HEK293T (cell line): ENCODE data around the gene CACNG5.

Experiments used
- CTCF ChIA-PET: fragments of 350-600 bp; formaldehyde crosslinking; extraction: SDS; loops from one replicate; lab custom pipeline; 2021; ENCODE audit warnings: antibody characterized with exemption, inconsistent platforms; lab: Yijun Ruan, JAX
- POLR2A ChIA-PET: fragments of 350-600 bp; formaldehyde crosslinking; extraction: SDS; loops from one replicate; lab custom pipeline; 2020; ENCODE audit warnings: antibody characterized with exemption, inconsistent platforms; lab: Yijun Ruan, JAX
- DNase-seq: peaks from one replicate; pipeline ENCODE4 v3.0.0; 2012; ENCODE audit warnings: mixed read lengths; ENCODE audit errors: extremely low spot score
- ARNT ChIP-seq: fragments of 450-650 bp; IDR thresholded peaks from 2 replicates; pipeline ENCODE4 v1.6.1; 2017; ENCODE audit warnings: mild to moderate bottlenecking
- BHLHE40 ChIP-seq: fragments of 450-650 bp; IDR thresholded peaks from 2 replicates; pipeline ENCODE4 v1.6.1; 2016; ENCODE audit warnings: mild to moderate bottlenecking, moderate library complexity, borderline replicate concordance
- CTBP1 ChIP-seq: fragments of 450-650 bp; IDR thresholded peaks from 2 replicates; pipeline ENCODE4 v1.6.1; 2016; ENCODE audit warnings: borderline replicate concordance
- ELF4 ChIP-seq: fragments of 450-650 bp; IDR thresholded peaks from 2 replicates; pipeline ENCODE4 v1.6.1; 2017; ENCODE audit warnings: antibody characterized with exemption
- FOXA1 ChIP-seq: fragments of 450-650 bp; IDR thresholded peaks from 2 replicates; pipeline ENCODE4 v1.6.1; 2016; ENCODE audit warnings: mild to moderate bottlenecking
- FOXK2 ChIP-seq: fragments of 450-650 bp; IDR thresholded peaks from 2 replicates; pipeline ENCODE4 v1.6.1; 2016; ENCODE audit warnings: mild to moderate bottlenecking
- FOXM1 ChIP-seq: fragments of 450-650 bp; IDR thresholded peaks from 2 replicates; pipeline ENCODE4 v1.6.1; 2017; ENCODE audit warnings: mild to moderate bottlenecking, borderline replicate concordance
- HDGF ChIP-seq: fragments of 450-650 bp; IDR thresholded peaks from 2 replicates; pipeline ENCODE4 v1.6.1; 2017; ENCODE audit warnings: antibody characterized with exemption, borderline replicate concordance
- L3MBTL2 ChIP-seq: fragments of 450-650 bp; conservative IDR thresholded peaks from 2 replicates; pipeline ENCODE4 v1.6.1; 2016; ENCODE audit warnings: mild to moderate bottlenecking
- LEF1 ChIP-seq: fragments of 450-650 bp; IDR thresholded peaks from 2 replicates; pipeline ENCODE4 v1.6.1; 2017; ENCODE audit warnings: mild to moderate bottlenecking, borderline replicate concordance
- NFRKB ChIP-seq: fragments of 450-650 bp; IDR thresholded peaks from 2 replicates; pipeline ENCODE4 v1.6.1; 2016; ENCODE audit warnings: mild to moderate bottlenecking, moderate library complexity
- PKNOX1 ChIP-seq: fragments of 450-650 bp; IDR thresholded peaks from 2 replicates; pipeline ENCODE4 v1.6.1; 2016
- SP1 ChIP-seq: fragments of 450-650 bp; IDR thresholded peaks from 2 replicates; pipeline ENCODE4 v1.6.1; 2017
- SUZ12 ChIP-seq: fragments of 450-650 bp; IDR thresholded peaks from 2 replicates; pipeline ENCODE4 v1.6.1; 2016; ENCODE audit warnings: mild to moderate bottlenecking
- TARDBP ChIP-seq: fragments of 450-650 bp; IDR thresholded peaks from 2 replicates; pipeline ENCODE4 v1.6.1; 2016
- ZNF384 ChIP-seq: fragments of 450-650 bp; IDR thresholded peaks from 2 replicates; pipeline ENCODE4 v1.6.1; 2016

CACNG5 gene

GRCh38 chr17:66829883-66830282, 5.0 kb upstream of the CACNG5 start:
- CTCF ChIA-PET = no interaction called here

GRCh38 chr17:66830451-66830850, 4.5 kb upstream of the CACNG5 start:
- POLR2A ChIA-PET = no interaction called here
- TF ChIP-seq BHLHE40 (no peak), FOXM1 (no peak), HDGF (no peak), TARDBP (no peak), NFRKB (no peak), SUZ12 (no peak), ELF4 (no peak), ARNT (no peak), FOXA1 (no peak), FOXK2 (no peak), SP1 (no peak), LEF1 (no peak), PKNOX1 (no peak), CTBP1 (no peak), L3MBTL2 (no peak)
- CTCF ChIA-PET = no interaction called here
- no peak for DNase-seq

More at GRCh38 chr17:66829883-66830282, 5.0 kb upstream of the CACNG5 start:
- POLR2A ChIA-PET = no interaction called here
- no peak for DNase-seq
- TF ChIP-seq ZNF384 = no peak
- TF ChIP-seq ARNT = no peak
- TF ChIP-seq HDGF = no peak
- TF ChIP-seq BHLHE40 = no peak
- no peak for TF ChIP-seq FOXA1
- TF ChIP-seq NFRKB = no peak
- TF ChIP-seq PKNOX1 = no peak
- TF ChIP-seq LEF1 = no peak
- no peak for TF ChIP-seq FOXM1
- no peak for TF ChIP-seq SUZ12
- TF ChIP-seq ELF4 = no peak
- no peak for TF ChIP-seq L3MBTL2
- no peak for TF ChIP-seq TARDBP
- no peak for TF ChIP-seq SP1
- no peak for TF ChIP-seq CTBP1
- no peak for TF ChIP-seq FOXK2

- POLR2A ChIA-PET = no interaction called here
- TF ChIP-seq HDGF = no peak
- TF ChIP-seq LEF1 = no peak
- TF ChIP-seq ZNF384 = no peak
- no peak for DNase-seq
- CTCF ChIA-PET = no interaction called here
Observed at GRCh38 chr17:66831383-66832210, 3.3 kb upstream of the CACNG5 start.

- ChIA-PET POLR2A (no interaction called here), CTCF (interaction anchor here (0.6 kb wide), 1 partner anchor 77 kb away, joined by 5 read pairs; no protein-coding TSS in a partner anchor)
- no peak for TF ChIP-seq LEF1
- no peak for TF ChIP-seq L3MBTL2
- no peak for TF ChIP-seq TARDBP
- no peak for TF ChIP-seq FOXK2
- TF ChIP-seq FOXM1 = no peak
- no peak for TF ChIP-seq SUZ12
- no peak for TF ChIP-seq PKNOX1
- TF ChIP-seq ZNF384 = no peak
- TF ChIP-seq SP1 = no peak
- no peak for TF ChIP-seq CTBP1
- no peak for TF ChIP-seq ELF4
- no peak for TF ChIP-seq FOXA1
- no peak for TF ChIP-seq NFRKB
- TF ChIP-seq BHLHE40 = no peak
- TF ChIP-seq ARNT = no peak
- TF ChIP-seq HDGF = no peak
- no peak for DNase-seq
Observed at GRCh38 chr17:66833201-66833600, 1.7 kb upstream of the CACNG5 start.

GRCh38 chr17:66834426-66834918, 445 bp upstream of the CACNG5 start:
- DNase-seq = no peak
- TF ChIP-seq L3MBTL2 = no peak
- TF ChIP-seq HDGF = no peak
- no peak for TF ChIP-seq FOXM1
- no peak for TF ChIP-seq TARDBP
- no peak for TF ChIP-seq FOXK2
- CTCF ChIA-PET = interaction anchor here (0.6 kb wide), 1 partner anchor 111 kb away, joined by 3 read pairs; no protein-coding TSS in a partner anchor
- POLR2A ChIA-PET = no interaction called here

- DNase-seq = no peak
- TF ChIP-seq LEF1 = no peak
- TF ChIP-seq BHLHE40 = no peak
- TF ChIP-seq NFRKB = no peak
- no peak for TF ChIP-seq HDGF
- TF ChIP-seq ELF4 = no peak
- TF ChIP-seq TARDBP = no peak
- no peak for TF ChIP-seq ZNF384
- TF ChIP-seq SP1 = no peak
- no peak for TF ChIP-seq ARNT
- TF ChIP-seq PKNOX1 = no peak
- TF ChIP-seq FOXA1 = no peak
- no peak for TF ChIP-seq SUZ12
- TF ChIP-seq CTBP1 = no peak
- ChIA-PET POLR2A (no interaction called here), CTCF (interaction anchor here (0.6 kb wide), 1 partner anchor 110 kb away, joined by 3 read pairs; no protein-coding TSS in a partner anchor)
Observed at GRCh38 chr17:66835476-66835875, 559 bp downstream of the CACNG5 start.
